Progenitor cell of endocrine pancreas (in vitro differentiated cells): ENCODE results near the gene TRAPPC2L. TPM values are rescaled to one million over a fixed set of nuclear protein-coding genes. Genes with fewer than 3 reads are reported as not detected.

Experiments used
- DNase-seq: peaks from one replicate; pipeline ENCODE4 v3.0.0; 2021; ENCODE audit warnings: low spot score; ENCODE audit not compliant: unreplicated experiment
- H3K27ac Mint-ChIP-seq: 2 replicates; pipeline ENCODE4 v1.8.0; 2021; ENCODE audit warnings: mild to moderate bottlenecking, moderate library complexity, mixed read lengths
- H3K27me3 Mint-ChIP-seq: 2 replicates; pipeline ENCODE4 v1.8.0; 2021; ENCODE audit warnings: mixed read lengths
- H3K36me3 Mint-ChIP-seq: 2 replicates; pipeline ENCODE4 v1.8.0; 2022; ENCODE audit warnings: mixed read lengths; ENCODE audit not compliant: insufficient read depth
- H3K4me1 Mint-ChIP-seq: 2 replicates; pipeline ENCODE4 v1.8.0; 2021; ENCODE audit warnings: low read depth, mixed read lengths
- H3K4me3 Mint-ChIP-seq: 2 replicates; pipeline ENCODE4 v1.8.0; 2021; ENCODE audit warnings: low read depth, mild to moderate bottlenecking, moderate library complexity, mixed read lengths
- H3K9me3 Mint-ChIP-seq: 2 replicates; pipeline ENCODE4 v1.8.0; 2021; ENCODE audit warnings: low read depth, mixed read lengths
- CTCF ChIP-seq: fragments of 200-600 bp; sonication (generic); IDR thresholded peaks from one replicate; pipeline ENCODE4 v1.5.0; 2021; ENCODE audit warnings: antibody characterized with exemption, mild to moderate bottlenecking; ENCODE audit not compliant: unreplicated experiment
- total RNA-seq: library from RNA; stranded (reverse); gene quantifications from 2 replicates; pipeline ENCODE4 v1.2.1, GENCODE V29; 2021

The TRAPPC2L gene
- total RNA-seq, 1 donor from 2014 or later = 74.9 TPM

GRCh38 chr16:88883117-88883895 is 26.4 kb downstream of the TRAPPC2L start:
- H3K4me1 Mint-ChIP-seq = peaks cover 1% of the 10 kb centered on the region
- no peaks in the 10 kb centered on the region for H3K27me3 Mint-ChIP-seq
- DNase-seq = no peak
- H3K36me3 Mint-ChIP-seq = peaks cover 2% of the 10 kb centered on the region
- H3K27ac Mint-ChIP-seq = no peak overlapping the region
- TF ChIP-seq CTCF = no peak
- no peak overlapping the region for H3K4me3 Mint-ChIP-seq
- H3K9me3 Mint-ChIP-seq = no peaks in the 10 kb centered on the region

GRCh38 chr16:88883946-88884345 is 27.0 kb downstream of the TRAPPC2L start:
- TF ChIP-seq CTCF = no peak
- peaks cover 1% of the 10 kb centered on the region for H3K4me1 Mint-ChIP-seq
- DNase-seq = no peak
- no peak overlapping the region for H3K4me3 Mint-ChIP-seq
- H3K27ac Mint-ChIP-seq = no peak overlapping the region
- no peaks in the 10 kb centered on the region for H3K9me3 Mint-ChIP-seq
- no peaks in the 10 kb centered on the region for H3K27me3 Mint-ChIP-seq
- H3K36me3 Mint-ChIP-seq = peaks cover 2% of the 10 kb centered on the region

GRCh38 chr16:88884569-88885271 is 27.8 kb downstream of the TRAPPC2L start:
- no peaks in the 10 kb centered on the region for H3K27me3 Mint-ChIP-seq
- no peak for TF ChIP-seq CTCF
- no peaks in the 10 kb centered on the region for H3K9me3 Mint-ChIP-seq
- H3K36me3 Mint-ChIP-seq = peaks cover 2% of the 10 kb centered on the region
- no peak overlapping the region for H3K4me3 Mint-ChIP-seq
- H3K27ac Mint-ChIP-seq = no peak overlapping the region
- peaks cover 1% of the 10 kb centered on the region for H3K4me1 Mint-ChIP-seq
- DNase-seq = no peak

GRCh38 chr16:88885693-88886280 is 28.9 kb downstream of the TRAPPC2L start:
- Mint-ChIP-seq H3K9me3 (no peaks in the 10 kb centered on the region), H3K4me1 (no peaks in the 10 kb centered on the region), H3K36me3 (peaks cover 5% of the 10 kb centered on the region), H3K27me3 (no peaks in the 10 kb centered on the region), H3K27ac (no peak overlapping the region), H3K4me3 (no peak overlapping the region)
- no peak for TF ChIP-seq CTCF
- DNase-seq = no peak

GRCh38 chr16:88886420-88886844 is 29.5 kb downstream of the TRAPPC2L start:
- no peaks in the 10 kb centered on the region for H3K4me1 Mint-ChIP-seq
- no peaks in the 10 kb centered on the region for H3K9me3 Mint-ChIP-seq
- H3K36me3 Mint-ChIP-seq = peaks cover 5% of the 10 kb centered on the region
- no peak overlapping the region for H3K4me3 Mint-ChIP-seq
- H3K27me3 Mint-ChIP-seq = no peaks in the 10 kb centered on the region
- no peak for DNase-seq
- peak overlapping the region; percentile 49 for H3K27ac Mint-ChIP-seq
- TF ChIP-seq CTCF = no peak
